Measurements from ENCODE around the gene ACTR3C. TPM values are rescaled to one million over a fixed set of nuclear protein-coding genes. Genes with fewer than 3 reads are reported as not detected.

ACTR3C gene
- total RNA-seq = 1.9 TPM
- 1 to 10 TPM in 5 of 8 donors, under 1 TPM in 3; 0.36 to 2.4 (median 1.3) TPM for polyA plus RNA-seq (ENCODE audit: insufficient read depth in 1 of 8, insufficient read length in 8 of 8, low replicate concordance in 1 of 8)
- long read RNA-seq, donor 1 = 0 reads
- long read RNA-seq, donor 2 = 0 reads
- long read RNA-seq, donor 3 = 0 reads
- long read RNA-seq, donor 4 = 0 reads
- long read RNA-seq, donor 5 = 0 reads
- long read RNA-seq, donor 6, full-length matches to known transcripts = 2 of 2 reads
- long read RNA-seq, donor 6, partial matches to known transcripts = 0 of 2 reads
- long read RNA-seq, donor 6, other reads (novel, unspliced or antisense) = 0 of 2 reads
- long read RNA-seq, donor 7 = 0 reads
- long read RNA-seq, donor 8 = 0 reads
- long read RNA-seq, donor 9 = 0 reads
- long read RNA-seq, donor 10 = 0 reads
- long read RNA-seq, donor 11 = 0 reads

DNA sequence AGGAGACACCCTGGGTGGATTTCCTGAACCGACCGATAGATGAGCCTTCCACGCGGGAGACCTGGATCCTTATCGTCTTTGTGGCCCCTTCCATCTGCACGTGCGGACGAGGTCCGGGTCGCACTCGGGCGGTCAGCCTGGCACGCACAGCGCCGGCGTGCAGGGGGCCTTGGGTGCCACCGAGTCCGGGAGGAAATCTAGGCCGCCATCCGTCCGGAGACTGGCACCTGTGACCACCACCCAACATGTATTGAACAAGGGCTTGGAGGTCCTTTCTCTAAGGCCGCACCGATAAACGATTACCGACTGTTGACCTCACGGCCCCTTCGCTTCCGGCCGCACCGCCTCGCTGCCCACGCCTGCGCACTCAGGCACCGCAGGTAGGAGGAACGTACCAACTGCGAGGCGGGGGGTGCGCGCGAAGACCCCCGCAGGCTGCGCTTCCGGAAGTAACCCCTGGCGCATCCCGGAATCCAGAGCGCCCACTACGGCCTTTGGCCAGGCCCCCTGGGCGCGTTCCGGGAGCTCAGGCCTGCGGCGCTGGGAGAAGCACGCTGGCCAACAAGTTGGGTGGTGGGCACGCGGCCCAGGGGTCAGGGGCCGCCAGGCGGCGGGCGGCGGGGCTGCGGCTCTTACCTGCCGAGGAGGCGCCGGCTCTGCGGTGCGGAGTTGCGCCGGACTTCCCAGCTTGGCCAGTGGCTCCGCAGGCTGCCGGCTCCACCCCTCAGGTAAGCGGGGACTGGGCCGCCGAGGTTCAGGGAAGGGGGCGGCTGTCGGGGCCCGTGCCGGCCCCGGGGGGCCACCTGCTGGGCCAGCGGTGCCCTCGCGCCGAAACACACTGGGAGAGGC, at the start of gene ACTR3C, which contains the start of gene LRRC61:
TSS of gene ACTR3C (minus strand) at position 713 of the 849 bp plus-strand sequence. CDS start 28,249 bp downstream, outside the sequence.
TSS of gene LRRC61 (plus strand) at position 523 of the 849 bp plus-strand sequence. CDS start 13,507 bp downstream, outside the sequence.
- H3K27ac ChIP-seq (ENCODE audit: low read length) = no peak within 1 kb of the TSS
- peak; percentile 39 for DNase-seq

DNA sequence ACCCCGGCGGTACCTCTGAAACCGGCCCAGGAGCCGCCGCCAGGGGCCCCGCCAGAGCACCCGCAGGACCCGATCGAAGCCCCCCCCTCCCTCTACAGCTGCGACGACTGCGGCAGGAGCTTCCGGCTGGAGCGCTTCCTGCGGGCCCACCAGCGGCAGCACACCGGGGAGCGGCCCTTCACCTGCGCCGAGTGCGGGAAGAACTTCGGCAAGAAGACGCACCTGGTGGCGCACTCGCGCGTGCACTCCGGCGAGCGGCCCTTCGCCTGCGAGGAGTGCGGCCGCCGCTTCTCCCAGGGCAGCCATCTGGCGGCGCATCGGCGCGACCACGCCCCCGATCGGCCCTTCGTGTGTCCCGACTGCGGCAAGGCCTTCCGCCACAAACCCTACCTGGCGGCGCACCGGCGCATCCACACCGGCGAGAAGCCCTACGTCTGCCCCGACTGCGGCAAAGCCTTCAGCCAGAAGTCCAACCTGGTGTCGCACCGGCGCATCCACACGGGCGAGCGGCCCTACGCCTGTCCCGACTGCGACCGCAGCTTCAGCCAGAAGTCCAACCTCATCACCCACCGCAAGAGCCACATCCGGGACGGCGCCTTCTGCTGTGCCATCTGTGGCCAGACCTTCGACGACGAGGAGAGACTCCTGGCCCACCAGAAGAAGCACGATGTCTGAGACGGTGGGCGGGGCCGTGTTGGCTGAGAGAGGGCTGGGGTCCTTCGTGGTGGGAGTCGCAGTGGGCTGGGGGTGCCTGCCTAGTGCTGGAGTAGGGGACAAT, 49.1 kb upstream of the ACTR3C start:
- H3K27ac ChIP-seq (ENCODE audit: low read length) = no peak overlapping the region
- no peaks in the 10 kb centered on the region for H3K27me3 ChIP-seq (ENCODE audit: control insufficient read depth, insufficient read depth, low read length)
- 77% methylated on average over 76 of the region's 79 CpGs for WGBS (ENCODE audit: insufficient coverage)
- no peak for DNase-seq
- H3K9me3 ChIP-seq (replicated peaks; ENCODE audit: control insufficient read depth, low read depth, low read length) = no peaks in the 10 kb centered on the region
- no peak overlapping the region for H3K4me3 ChIP-seq (ENCODE audit: low read length)
- H3K36me3 ChIP-seq (ENCODE audit: control insufficient read depth, insufficient read depth, low read length) = peaks cover 49% of the 10 kb centered on the region
- peaks cover 37% of the 10 kb centered on the region for H3K4me1 ChIP-seq (ENCODE audit: control insufficient read depth, insufficient read depth, low read length)

More for the DNA sequence above, at the start of gene ACTR3C, which contains the start of gene LRRC61:
- peaks cover 4% of the 10 kb centered on the region for H3K27me3 ChIP-seq (ENCODE audit: control insufficient read depth, insufficient read depth, low read length)
- H3K4me3 ChIP-seq (ENCODE audit: low read length) = peak within 1 kb of the TSS; percentile 69
- H3K36me3 ChIP-seq (ENCODE audit: control insufficient read depth, insufficient read depth, low read length) = peaks cover 12% of the 10 kb centered on the region
- WGBS (ENCODE audit: insufficient coverage) = 5% methylated on average over 76 of the region's 82 CpGs
- H3K9me3 ChIP-seq (replicated peaks; ENCODE audit: control insufficient read depth, low read depth, low read length) = no peaks in the 10 kb centered on the region
- H3K4me1 ChIP-seq (ENCODE audit: control insufficient read depth, insufficient read depth, low read length) = peaks cover 22% of the 10 kb centered on the region

DNA sequence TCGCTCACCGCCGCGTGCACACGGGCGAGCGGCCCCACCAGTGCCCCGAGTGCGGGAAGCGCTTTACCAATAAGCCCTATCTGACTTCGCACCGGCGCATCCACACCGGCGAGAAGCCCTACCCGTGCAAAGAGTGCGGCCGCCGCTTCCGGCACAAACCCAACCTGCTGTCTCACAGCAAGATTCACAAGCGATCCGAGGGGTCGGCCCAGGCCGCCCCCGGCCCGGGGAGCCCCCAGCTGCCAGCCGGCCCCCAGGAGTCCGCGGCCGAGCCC, 48.6 kb upstream of the ACTR3C start:
- Histone ChIP-seq H3K4me3 (ENCODE audit: low read length) (no peak overlapping the region), H3K27me3 (ENCODE audit: control insufficient read depth, insufficient read depth, low read length) (no peaks in the 10 kb centered on the region), H3K27ac (ENCODE audit: low read length) (no peak overlapping the region), H3K4me1 (ENCODE audit: control insufficient read depth, insufficient read depth, low read length) (peaks cover 35% of the 10 kb centered on the region), H3K36me3 (ENCODE audit: control insufficient read depth, insufficient read depth, low read length) (peaks cover 49% of the 10 kb centered on the region), H3K9me3 (replicated peaks; ENCODE audit: control insufficient read depth, low read depth, low read length) (no peaks in the 10 kb centered on the region)
- 84% methylated on average over 27 of the region's 30 CpGs for WGBS (ENCODE audit: insufficient coverage)
- no peak for DNase-seq

DNA sequence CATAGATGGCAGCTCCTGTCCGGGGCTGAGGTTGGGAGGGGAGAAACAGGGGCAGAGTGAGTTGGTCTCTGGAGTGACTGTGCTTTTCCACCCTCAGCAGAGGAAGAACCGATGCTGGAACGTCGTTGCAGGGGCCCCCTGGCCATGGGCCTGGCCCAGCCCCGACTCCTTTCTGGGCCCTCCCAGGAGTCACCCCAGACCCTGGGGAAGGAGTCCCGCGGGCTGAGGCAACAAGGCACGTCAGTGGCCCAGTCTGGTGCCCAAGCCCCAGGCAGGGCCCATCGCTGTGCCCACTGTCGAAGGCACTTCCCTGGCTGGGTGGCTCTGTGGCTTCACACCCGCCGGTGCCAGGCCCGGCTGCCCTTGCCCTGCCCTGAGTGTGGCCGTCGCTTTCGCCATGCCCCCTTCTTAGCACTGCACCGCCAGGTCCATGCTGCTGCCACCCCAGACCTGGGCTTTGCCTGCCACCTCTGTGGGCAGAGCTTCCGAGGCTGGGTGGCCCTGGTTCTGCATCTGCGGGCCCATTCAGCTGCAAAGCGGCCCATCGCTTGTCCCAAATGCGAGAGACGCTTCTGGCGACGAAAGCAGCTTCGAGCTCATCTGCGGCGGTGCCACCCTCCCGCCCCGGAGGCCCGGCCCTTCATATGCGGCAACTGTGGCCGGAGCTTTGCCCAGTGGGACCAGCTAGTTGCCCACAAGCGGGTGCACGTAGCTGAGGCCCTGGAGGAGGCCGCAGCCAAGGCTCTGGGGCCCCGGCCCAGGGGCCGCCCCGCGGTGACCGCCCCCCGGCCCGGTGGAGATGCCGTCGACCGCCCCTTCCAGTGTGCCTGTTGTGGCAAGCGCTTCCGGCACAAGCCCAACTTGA, 48.0 kb upstream of the ACTR3C start:
- Histone ChIP-seq H3K27ac (ENCODE audit: low read length) (no peak overlapping the region), H3K9me3 (replicated peaks; ENCODE audit: control insufficient read depth, low read depth, low read length) (no peaks in the 10 kb centered on the region), H3K4me3 (ENCODE audit: low read length) (no peak overlapping the region), H3K4me1 (ENCODE audit: control insufficient read depth, insufficient read depth, low read length) (peaks cover 31% of the 10 kb centered on the region), H3K27me3 (ENCODE audit: control insufficient read depth, insufficient read depth, low read length) (no peaks in the 10 kb centered on the region), H3K36me3 (ENCODE audit: control insufficient read depth, insufficient read depth, low read length) (peaks cover 49% of the 10 kb centered on the region)
- 91% methylated on average over 46 of the region's 48 CpGs for WGBS (ENCODE audit: insufficient coverage)
- DNase-seq = no peak

DNA sequence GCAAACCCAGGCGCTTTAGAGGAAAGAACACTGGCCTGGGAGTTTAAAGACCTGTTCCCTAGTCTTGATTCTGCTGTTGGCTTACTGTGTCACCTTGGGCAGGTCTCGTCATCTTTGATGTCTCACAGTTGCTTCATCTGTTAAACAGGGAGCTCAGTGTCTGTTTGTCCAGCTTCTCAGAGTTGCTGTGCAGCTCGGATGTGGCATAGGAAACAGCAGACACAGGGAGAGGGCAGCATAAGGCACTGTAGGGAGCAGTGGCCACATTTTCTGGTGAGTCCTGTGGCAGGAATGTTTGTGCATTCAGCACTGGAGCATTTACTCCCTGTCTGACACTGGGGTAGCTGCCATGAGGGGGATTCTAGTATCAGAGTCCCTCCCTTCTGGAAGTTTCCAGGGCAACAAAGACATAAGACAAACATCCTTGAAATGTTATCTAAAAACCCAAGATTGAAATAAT, 47.3 kb upstream of the ACTR3C start:
- no peak overlapping the region for H3K27ac ChIP-seq (ENCODE audit: low read length)
- no peak for DNase-seq
- H3K9me3 ChIP-seq (replicated peaks; ENCODE audit: control insufficient read depth, low read depth, low read length) = no peaks in the 10 kb centered on the region
- peaks cover 49% of the 10 kb centered on the region for H3K36me3 ChIP-seq (ENCODE audit: control insufficient read depth, insufficient read depth, low read length)
- WGBS (ENCODE audit: insufficient coverage) = 70% methylated on average over 3 of the region's 3 CpGs
- no peak overlapping the region for H3K4me3 ChIP-seq (ENCODE audit: low read length)
- peaks cover 29% of the 10 kb centered on the region for H3K4me1 ChIP-seq (ENCODE audit: control insufficient read depth, insufficient read depth, low read length)
- no peaks in the 10 kb centered on the region for H3K27me3 ChIP-seq (ENCODE audit: control insufficient read depth, insufficient read depth, low read length)

DNA sequence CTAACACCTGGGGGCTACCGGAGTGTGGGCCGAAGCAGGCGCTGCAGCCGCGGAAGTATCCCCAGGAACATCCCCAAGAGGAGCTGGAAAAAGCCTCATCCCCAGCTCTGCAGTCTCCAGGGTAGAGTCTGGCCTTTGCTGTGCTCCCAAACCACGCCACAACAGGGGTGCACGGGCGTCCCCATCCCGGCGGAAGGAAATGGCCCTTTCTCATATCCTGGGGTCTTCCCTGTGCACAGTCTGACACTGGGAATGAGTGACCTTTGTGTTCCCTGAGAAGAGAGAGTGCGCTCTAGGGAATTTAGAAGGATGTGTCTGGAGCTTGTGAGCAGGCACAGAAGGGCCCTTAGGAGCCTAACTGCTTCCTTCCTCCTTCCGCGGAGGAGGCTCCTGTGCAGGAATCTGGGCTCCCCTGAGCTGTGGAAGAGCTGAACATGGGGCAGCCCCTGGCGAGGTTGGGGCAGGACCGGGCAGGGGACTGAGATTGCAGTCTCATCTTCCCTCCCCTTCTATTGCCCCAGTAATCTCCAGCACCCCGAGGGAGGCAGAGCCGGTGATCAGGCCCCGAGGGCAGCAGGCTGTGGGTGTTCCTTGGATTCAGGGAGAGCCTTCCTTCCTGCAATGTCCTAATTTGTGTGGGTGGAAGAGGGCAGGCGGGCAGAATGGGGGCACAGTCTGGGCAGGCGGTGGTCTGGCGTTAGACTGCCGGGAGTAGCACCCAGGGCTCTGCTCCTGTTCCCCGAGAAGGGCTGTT, 46.6 kb upstream of the ACTR3C start:
- peaks cover 29% of the 10 kb centered on the region for H3K4me1 ChIP-seq (ENCODE audit: control insufficient read depth, insufficient read depth, low read length)
- H3K36me3 ChIP-seq (ENCODE audit: control insufficient read depth, insufficient read depth, low read length) = peaks cover 49% of the 10 kb centered on the region
- peak overlapping the region; percentile 90 for H3K4me3 ChIP-seq (ENCODE audit: low read length)
- no peak for DNase-seq
- 32% methylated on average over 12 of the region's 23 CpGs for WGBS (ENCODE audit: insufficient coverage)
- no peaks in the 10 kb centered on the region for H3K27me3 ChIP-seq (ENCODE audit: control insufficient read depth, insufficient read depth, low read length)
- H3K9me3 ChIP-seq (replicated peaks; ENCODE audit: control insufficient read depth, low read depth, low read length) = no peaks in the 10 kb centered on the region
- H3K27ac ChIP-seq (ENCODE audit: low read length) = peak overlapping the region; percentile 92

DNA sequence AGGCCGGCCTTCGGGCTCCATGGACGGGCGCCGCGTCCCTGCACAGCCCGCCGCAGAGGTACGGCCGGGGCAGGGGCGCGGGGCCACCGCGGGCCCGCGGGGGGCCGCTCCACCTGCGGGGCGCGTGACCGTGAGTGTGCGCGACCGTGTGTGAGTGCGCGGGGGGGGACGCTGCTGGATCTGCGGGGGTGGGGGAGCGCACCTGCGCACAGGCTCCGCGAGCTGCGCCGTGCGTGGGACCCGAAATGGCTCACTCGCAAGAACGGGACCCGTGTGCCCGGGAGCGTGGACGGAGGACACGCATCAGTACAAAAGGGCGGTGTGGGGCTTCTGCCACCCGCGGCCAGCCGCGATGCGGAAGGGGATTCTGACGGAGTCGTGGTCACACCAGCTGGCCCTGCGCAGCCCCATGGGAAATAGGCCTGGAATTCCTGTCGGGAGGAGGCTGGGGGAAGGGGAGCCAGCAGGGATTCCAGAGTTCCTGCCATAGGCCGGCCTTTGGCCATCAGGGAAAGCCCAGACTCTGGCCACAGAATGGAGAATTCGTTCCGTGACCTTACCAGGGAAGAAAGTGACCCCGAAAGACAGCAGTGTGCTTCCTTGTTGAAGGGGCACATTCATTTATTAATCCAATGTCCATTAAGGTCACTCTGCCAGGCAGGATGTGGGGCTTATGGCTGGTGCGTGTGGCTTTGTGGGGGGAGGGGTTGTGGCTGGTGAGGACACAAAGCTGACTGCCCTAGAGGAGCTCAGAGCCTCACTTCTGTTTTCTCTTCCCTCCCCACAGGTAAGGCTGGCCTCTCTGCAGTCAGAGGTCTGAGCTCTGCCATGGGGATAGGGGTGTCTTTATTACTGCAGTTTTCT, 45.8 kb upstream of the ACTR3C start:
- H3K27me3 ChIP-seq (ENCODE audit: control insufficient read depth, insufficient read depth, low read length) = no peaks in the 10 kb centered on the region
- H3K4me1 ChIP-seq (ENCODE audit: control insufficient read depth, insufficient read depth, low read length) = peaks cover 31% of the 10 kb centered on the region
- peak overlapping the region; percentile 90 for H3K4me3 ChIP-seq (ENCODE audit: low read length)
- H3K36me3 ChIP-seq (ENCODE audit: control insufficient read depth, insufficient read depth, low read length) = peaks cover 43% of the 10 kb centered on the region
- H3K27ac ChIP-seq (ENCODE audit: low read length) = peak overlapping the region; percentile 92
- DNase-seq = peak; percentile 82
- WGBS (ENCODE audit: insufficient coverage) = 1% methylated on average over 54 of the region's 58 CpGs
- H3K9me3 ChIP-seq (replicated peaks; ENCODE audit: control insufficient read depth, low read depth, low read length) = no peaks in the 10 kb centered on the region

DNA sequence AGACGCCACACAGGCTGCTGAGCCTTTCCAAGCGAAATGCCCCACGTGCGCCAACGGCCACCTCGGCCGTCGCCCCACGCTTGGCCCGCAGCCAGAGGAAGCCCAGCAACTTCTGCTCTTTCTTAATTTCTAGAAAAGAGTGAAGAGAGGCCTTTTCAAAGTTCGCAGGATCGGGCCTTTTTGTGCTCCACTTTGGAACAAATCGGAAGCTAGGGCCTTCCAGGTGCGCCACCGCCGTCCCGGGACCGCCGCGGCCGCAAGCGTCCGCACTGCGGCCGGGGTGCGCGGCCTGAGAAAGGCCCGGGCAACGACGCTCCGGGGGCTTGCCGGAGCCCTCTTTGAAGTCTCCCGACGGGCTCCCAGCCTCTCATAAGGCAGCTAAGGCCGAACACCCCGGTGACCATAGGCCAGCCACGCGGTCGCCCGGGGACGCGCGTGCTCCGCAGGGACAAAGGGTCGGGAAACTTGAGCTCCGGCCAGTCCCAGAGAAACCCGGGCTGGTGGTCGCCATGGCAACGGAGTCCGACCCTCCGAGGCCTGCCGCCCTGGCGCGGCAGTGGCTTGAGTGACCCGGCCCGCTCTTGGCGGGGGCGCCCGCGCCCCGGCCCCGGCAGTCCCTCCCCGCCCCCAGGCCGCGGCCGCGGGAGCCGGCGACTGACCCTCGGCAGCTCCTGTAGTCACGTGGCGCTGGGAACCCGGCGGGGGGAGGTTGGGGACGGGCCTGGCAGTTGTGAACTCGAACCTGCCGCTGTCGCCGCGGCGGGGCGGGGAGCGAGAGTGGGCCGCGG, 44.9 kb upstream of the ACTR3C start, which contains the start of gene REPIN1:
TSS of gene REPIN1 (plus strand) at position 727 of the 788 bp plus-strand sequence. CDS start 890 bp downstream, outside the sequence.
- H3K4me1 ChIP-seq (ENCODE audit: control insufficient read depth, insufficient read depth, low read length) = peaks cover 35% of the 10 kb centered on the region
- H3K27me3 ChIP-seq (ENCODE audit: control insufficient read depth, insufficient read depth, low read length) = no peaks in the 10 kb centered on the region
- peaks cover 34% of the 10 kb centered on the region for H3K36me3 ChIP-seq (ENCODE audit: control insufficient read depth, insufficient read depth, low read length)
- DNase-seq = peak; percentile 97
- peak within 1 kb of the TSS; percentile 92 for H3K27ac ChIP-seq (ENCODE audit: low read length)
- H3K4me3 ChIP-seq (ENCODE audit: low read length) = peak within 1 kb of the TSS; percentile 90
- WGBS (ENCODE audit: insufficient coverage) = under 1% methylated on average over 84 of the region's 85 CpGs
- no peaks in the 10 kb centered on the region for H3K9me3 ChIP-seq (replicated peaks; ENCODE audit: control insufficient read depth, low read depth, low read length)
